Suprapubic skin (tissue), 4 donors: Measurements from ENCODE around the gene SSR3. TPM values are rescaled to one million over a fixed set of nuclear protein-coding genes. Genes with fewer than 3 reads are reported as not detected.

Source experiments
- DNase-seq, 2 donors: peaks; one replicate each; pipeline ENCODE4 v3.0.0-alpha.2; 2019; ENCODE audit warnings: low spot score in 2 of 2
- H3K27ac ChIP-seq: fragments of 200-600 bp; sonication (generic); one replicate; pipeline ENCODE4 v1.5.1; 2019
- H3K27me3 ChIP-seq: fragments of 200-600 bp; sonication (generic); one replicate; pipeline ENCODE4 v1.5.1; 2019
- H3K36me3 ChIP-seq: fragments of 200-600 bp; sonication (generic); one replicate; pipeline ENCODE4 v1.5.1; 2019
- H3K4me1 ChIP-seq: fragments of 200-600 bp; sonication (generic); one replicate; pipeline ENCODE4 v1.5.1; 2019
- H3K4me3 ChIP-seq: fragments of 200-600 bp; sonication (generic); one replicate; pipeline ENCODE4 v1.5.1; 2019; ENCODE audit warnings: mild to moderate bottlenecking
- H3K9me3 ChIP-seq: fragments of 200-600 bp; sonication (generic); one replicate; pipeline ENCODE4 v1.5.1; 2019
- EP300 ChIP-seq: sonication (generic); formaldehyde crosslinking; IDR thresholded peaks from one replicate; pipeline ENCODE4 v1.6.1; 2017; ENCODE audit warnings: antibody characterized with exemption
- POLR2A ChIP-seq, 2 donors: fragments of 450-650 bp; IDR thresholded peaks; one replicate each; pipeline ENCODE4 v1.6.1; 2017; ENCODE audit warnings: antibody characterized with exemption in 2 of 2, mild to moderate bottlenecking in 2 of 2, moderate library complexity in 2 of 2
- POLR2AphosphoS5 ChIP-seq, 3 donors: sonication (generic); formaldehyde crosslinking; IDR thresholded peaks; one replicate each; pipeline ENCODE4 v1.6.1; 2017; ENCODE audit warnings: antibody characterized with exemption in 3 of 3
- WGBS: methylation state at CpG from one replicate; pipeline ENCODE4 v1.1.5; 2018; 5-methylcytosine and 5-hydroxymethylcytosine counted together
- total RNA-seq, 4 donors: library from RNA; depleted of rRNA; stranded (reverse); fragments of >200 nt; gene quantifications; one replicate each; pipeline ENCODE4 v1.1.0, GENCODE V29; 2016
- TF ChIP-seq, protein P1 (sequence below), 2 donors: fragments of 200-600 bp in 1 of 2; fragments of 450-650 bp in 1 of 2; sonication (generic) in 1 of 2; IDR thresholded peaks; one replicate each; pipeline ENCODE4 v1.5.1; 2016 to 2019; ENCODE audit warnings: antibody characterized with exemption in 2 of 2, mild to moderate bottlenecking in 1 of 2, moderate library complexity in 1 of 2

The SSR3 gene
- total RNA-seq, 4 donors from 2014 or later = 56.4 to 72.9 (median 62.4) TPM

DNA sequence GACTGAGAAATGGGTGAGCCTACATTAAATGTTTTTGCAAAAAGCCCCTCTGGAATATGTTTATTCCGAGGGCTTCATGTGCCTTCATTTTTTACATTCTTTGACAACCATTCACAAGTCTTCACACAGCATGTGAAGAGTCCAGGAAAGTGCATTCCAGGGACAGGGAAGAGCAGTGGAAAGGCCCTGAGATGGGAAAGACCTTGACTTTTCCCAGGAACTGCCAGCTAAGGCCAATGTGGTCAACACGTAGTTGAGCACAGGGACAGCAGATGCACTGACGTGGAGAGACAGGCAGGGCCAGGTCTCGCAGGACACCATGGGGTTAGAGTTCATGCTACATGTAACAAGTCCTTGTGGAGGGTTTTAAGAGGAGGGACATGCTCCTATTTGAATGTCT lies 21.7 kb downstream of the SSR3 start:
- H3K36me3 ChIP-seq = peaks cover 13% of the 10 kb centered on the region
- H3K27me3 ChIP-seq = no peaks in the 10 kb centered on the region
- TF ChIP-seq, protein P1, sequence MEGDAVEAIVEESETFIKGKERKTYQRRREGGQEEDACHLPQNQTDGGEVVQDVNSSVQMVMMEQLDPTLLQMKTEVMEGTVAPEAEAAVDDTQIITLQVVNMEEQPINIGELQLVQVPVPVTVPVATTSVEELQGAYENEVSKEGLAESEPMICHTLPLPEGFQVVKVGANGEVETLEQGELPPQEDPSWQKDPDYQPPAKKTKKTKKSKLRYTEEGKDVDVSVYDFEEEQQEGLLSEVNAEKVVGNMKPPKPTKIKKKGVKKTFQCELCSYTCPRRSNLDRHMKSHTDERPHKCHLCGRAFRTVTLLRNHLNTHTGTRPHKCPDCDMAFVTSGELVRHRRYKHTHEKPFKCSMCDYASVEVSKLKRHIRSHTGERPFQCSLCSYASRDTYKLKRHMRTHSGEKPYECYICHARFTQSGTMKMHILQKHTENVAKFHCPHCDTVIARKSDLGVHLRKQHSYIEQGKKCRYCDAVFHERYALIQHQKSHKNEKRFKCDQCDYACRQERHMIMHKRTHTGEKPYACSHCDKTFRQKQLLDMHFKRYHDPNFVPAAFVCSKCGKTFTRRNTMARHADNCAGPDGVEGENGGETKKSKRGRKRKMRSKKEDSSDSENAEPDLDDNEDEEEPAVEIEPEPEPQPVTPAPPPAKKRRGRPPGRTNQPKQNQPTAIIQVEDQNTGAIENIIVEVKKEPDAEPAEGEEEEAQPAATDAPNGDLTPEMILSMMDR (IDR thresholded peaks at IDR 0.05) = no peak
- peaks cover 7% of the 10 kb centered on the region for H3K4me1 ChIP-seq
- DNase-seq = no peak
- H3K27ac ChIP-seq = no peak overlapping the region
- H3K9me3 ChIP-seq = no peaks in the 10 kb centered on the region
- WGBS = 83% methylated on average over 4 of the region's 4 CpGs
- H3K4me3 ChIP-seq = no peak overlapping the region

DNA sequence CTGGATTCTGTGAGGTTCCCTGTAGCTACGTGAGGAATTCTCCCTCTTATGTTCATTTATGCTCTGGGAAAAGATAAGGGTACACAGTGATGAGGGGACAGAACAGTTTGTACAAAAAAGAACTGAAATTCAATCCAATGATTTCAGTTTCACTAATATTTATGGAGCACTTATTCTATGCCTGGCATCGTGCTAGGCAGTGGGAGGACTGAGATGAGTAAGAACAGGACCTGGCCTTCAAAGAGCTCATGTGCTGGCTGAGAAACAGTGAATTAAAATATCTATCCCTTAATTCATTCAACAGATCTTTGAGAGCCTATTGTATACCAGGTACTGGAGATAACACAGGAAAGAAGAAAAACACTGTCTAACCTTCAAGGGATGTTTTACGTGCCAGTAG lies 22.2 kb downstream of the SSR3 start:
- Histone ChIP-seq H3K36me3 (peaks cover 10% of the 10 kb centered on the region), H3K4me1 (peaks cover 7% of the 10 kb centered on the region), H3K4me3 (no peak overlapping the region), H3K9me3 (no peaks in the 10 kb centered on the region), H3K27me3 (no peaks in the 10 kb centered on the region), H3K27ac (no peak overlapping the region)
- DNase-seq = no peak
- no peak for TF ChIP-seq POLR2AphosphoS5 (IDR thresholded peaks at IDR 0.05)
- TF ChIP-seq, protein P1 (IDR thresholded peaks at IDR 0.05) = no peak
- no peak for TF ChIP-seq POLR2A (IDR thresholded peaks at IDR 0.05)
- TF ChIP-seq EP300 = no peak
- 65% methylated on average over 3 of the region's 3 CpGs for WGBS

DNA sequence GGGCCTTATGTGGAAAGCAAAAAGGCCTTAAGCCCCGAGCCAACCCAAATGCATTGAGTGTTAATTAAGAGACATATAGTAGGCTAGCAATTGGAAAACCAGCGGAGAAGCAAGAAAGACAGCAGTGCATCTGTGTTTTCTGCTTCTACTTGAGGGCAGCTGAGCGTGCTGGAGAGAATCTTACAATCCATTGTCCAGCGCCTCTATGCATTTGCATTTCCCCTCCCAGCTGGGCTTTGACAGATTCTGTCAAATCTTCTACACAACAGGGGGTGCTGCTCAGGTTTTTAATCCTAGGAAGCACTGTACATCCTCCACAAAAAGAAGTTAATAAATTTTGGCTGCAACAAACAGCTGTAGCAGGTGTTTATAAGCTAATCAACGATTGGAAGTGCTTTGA lies 23.9 kb downstream of the SSR3 start:
- TF ChIP-seq, protein P1 (IDR thresholded peaks at IDR 0.05) = no peak
- TF ChIP-seq EP300 (no peak), POLR2A (IDR thresholded peaks at IDR 0.05) (no peak), POLR2AphosphoS5 (IDR thresholded peaks at IDR 0.05) (no peak)
- H3K27ac ChIP-seq = no peak overlapping the region
- H3K9me3 ChIP-seq = no peaks in the 10 kb centered on the region
- H3K4me1 ChIP-seq = peaks cover 7% of the 10 kb centered on the region
- peaks cover 10% of the 10 kb centered on the region for H3K36me3 ChIP-seq
- H3K4me3 ChIP-seq = no peak overlapping the region
- no peak for DNase-seq
- WGBS = 79% methylated on average over 5 of the region's 5 CpGs
- H3K27me3 ChIP-seq = no peaks in the 10 kb centered on the region

DNA sequence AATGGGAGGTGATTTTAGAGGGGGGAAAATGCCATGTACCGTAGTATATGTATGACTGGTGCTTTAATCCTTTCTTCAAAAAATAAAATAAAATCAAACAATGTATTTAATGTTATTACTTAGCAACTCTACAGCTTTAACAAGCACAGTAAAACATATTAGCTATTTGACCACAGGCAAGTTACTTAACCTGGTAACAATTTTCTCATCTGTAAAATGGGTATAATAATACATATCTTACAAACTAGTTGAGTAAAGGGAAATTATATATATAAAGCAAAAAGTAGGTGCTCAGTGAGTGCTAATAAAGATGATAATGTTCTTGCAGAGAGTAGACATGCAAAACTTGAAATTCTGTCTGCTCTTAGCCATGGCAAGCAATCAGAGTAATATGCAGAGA lies 27.9 kb downstream of the SSR3 start:
- H3K36me3 ChIP-seq = peaks cover 10% of the 10 kb centered on the region
- no peak for DNase-seq
- H3K4me1 ChIP-seq = no peaks in the 10 kb centered on the region
- no peaks in the 10 kb centered on the region for H3K27me3 ChIP-seq
- WGBS = 93% methylated on average over 1 of the region's 1 CpG
- no peak for TF ChIP-seq EP300
- no peaks in the 10 kb centered on the region for H3K9me3 ChIP-seq
- no peak overlapping the region for H3K4me3 ChIP-seq
- H3K27ac ChIP-seq = no peak overlapping the region

DNA sequence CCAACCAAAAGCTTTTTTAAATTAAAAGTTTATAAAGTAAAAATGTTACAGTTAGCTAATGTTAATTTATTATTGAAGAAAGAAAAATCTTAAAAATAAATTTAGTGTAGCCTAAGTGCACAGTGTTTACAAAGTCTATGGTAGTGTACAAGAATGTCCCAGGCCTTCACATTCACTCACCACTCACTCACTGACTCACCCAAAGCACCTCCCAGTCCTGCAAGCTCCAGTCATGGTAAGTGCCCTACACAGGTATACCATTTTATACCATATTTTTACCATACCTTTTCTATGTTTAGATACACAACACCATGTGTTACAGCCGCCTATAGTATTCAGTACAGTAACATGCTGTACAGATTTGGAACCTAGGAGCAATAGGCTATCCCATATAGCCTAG lies 29.1 kb downstream of the SSR3 start:
- H3K4me3 ChIP-seq = no peak overlapping the region
- TF ChIP-seq, protein P1 (IDR thresholded peaks at IDR 0.05) = no peak
- TF ChIP-seq POLR2AphosphoS5 (IDR thresholded peaks at IDR 0.05) (no peak), POLR2A (IDR thresholded peaks at IDR 0.05) (no peak), EP300 (no peak)
- no peak overlapping the region for H3K27ac ChIP-seq
- H3K36me3 ChIP-seq = peaks cover 3% of the 10 kb centered on the region
- no peak for DNase-seq
- no peaks in the 10 kb centered on the region for H3K4me1 ChIP-seq
- 100% methylated on average over 1 of the region's 1 CpG for WGBS
- no peaks in the 10 kb centered on the region for H3K27me3 ChIP-seq
- H3K9me3 ChIP-seq = no peaks in the 10 kb centered on the region

DNA sequence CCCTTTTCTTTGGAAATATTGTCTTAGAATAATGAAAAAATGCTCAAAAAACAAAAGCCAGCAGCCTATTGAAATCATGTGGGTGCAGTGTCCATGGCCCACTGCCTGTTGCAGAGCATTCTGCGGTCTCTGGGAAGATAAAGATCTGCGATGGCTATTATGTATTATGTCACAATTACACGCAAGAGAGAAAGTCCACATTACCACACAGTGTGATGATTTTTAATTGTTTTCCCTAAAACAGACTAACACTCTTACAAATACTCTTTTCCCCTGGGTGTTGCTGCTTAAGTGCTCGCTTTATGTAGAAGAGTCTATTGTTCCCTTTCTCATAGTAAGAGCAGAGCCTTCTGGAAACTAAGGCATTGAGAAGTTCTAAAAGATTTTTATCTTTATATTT lies 32.2 kb downstream of the SSR3 start:
- no peak for DNase-seq
- Histone ChIP-seq H3K36me3 (no peaks in the 10 kb centered on the region), H3K27ac (no peak overlapping the region), H3K27me3 (no peaks in the 10 kb centered on the region), H3K4me3 (no peak overlapping the region), H3K4me1 (no peaks in the 10 kb centered on the region), H3K9me3 (no peaks in the 10 kb centered on the region)
- WGBS = 83% methylated on average over 4 of the region's 4 CpGs
- no peak for TF ChIP-seq EP300
- TF ChIP-seq, protein P1 (IDR thresholded peaks at IDR 0.05) = no peak
- TF ChIP-seq POLR2AphosphoS5 (IDR thresholded peaks at IDR 0.05) = no peak
- no peak for TF ChIP-seq POLR2A (IDR thresholded peaks at IDR 0.05)
